GM23248 (cell line): ENCODE measurements around the gene MAML2.
"Not testable (repeated sequence)": the region's sequence is repeated elsewhere in the genome, so short reads cannot be mapped to it uniquely, and the experiment has no call there.

Source experiments
- EZH2 ChIP-seq: fragments of 200-600 bp; sonication (generic); IDR thresholded peaks from 2 replicates; pipeline ENCODE4 v1.6.1; 2018; ENCODE audit warnings: antibody characterized with exemption, mild to moderate bottlenecking; ENCODE audit not compliant: insufficient read depth, poor library complexity, severe bottlenecking
- EZH2phosphoT487 ChIP-seq: fragments of 200-600 bp; sonication (generic); IDR thresholded peaks from 2 replicates; pipeline ENCODE4 v1.6.1; 2018; ENCODE audit warnings: antibody characterized with exemption, moderate library complexity, mild to moderate bottlenecking, low read depth; ENCODE audit not compliant: insufficient read depth

- TF ChIP-seq EZH2phosphoT487, EZH2: not testable (repeated sequence)
Measured at GRCh38 chr11:96285985-96286384, 57.0 kb downstream of the MAML2 start.
